Parathyroid adenoma (tissue), 2 donors: ENCODE data around the gene LAMC2.

Experiments
- H2AFZ ChIP-seq: fragments of 300-600 bp; sonication (generic); one replicate; pipeline ENCODE4 v1.7.0; 2017; ENCODE audit warnings: antibody characterized with exemption, mild to moderate bottlenecking
- H3K27ac ChIP-seq: fragments of 300-600 bp; sonication (generic); one replicate; pipeline ENCODE4 v1.7.0; 2017
- H3K27me3 ChIP-seq: fragments of 300-600 bp; sonication (generic); one replicate; pipeline ENCODE4 v1.7.0; 2017; ENCODE audit warnings: low read length; ENCODE audit not compliant: control insufficient read depth, insufficient read depth
- H3K36me3 ChIP-seq: fragments of 300-600 bp; sonication (generic); one replicate; pipeline ENCODE4 v1.7.0; 2017; ENCODE audit warnings: low read length; ENCODE audit not compliant: control insufficient read depth, insufficient read depth
- H3K4me1 ChIP-seq: fragments of 300-600 bp; sonication (generic); one replicate; pipeline ENCODE4 v1.7.0; 2017; ENCODE audit warnings: control low read depth
- H3K4me2 ChIP-seq: fragments of 300-600 bp; sonication (generic); one replicate; pipeline ENCODE4 v1.7.0; 2017; ENCODE audit warnings: low read length
- H3K4me3 ChIP-seq: fragments of 300-600 bp; sonication (generic); one replicate; pipeline ENCODE4 v1.7.0; 2017; ENCODE audit warnings: low read depth, low read length
- H3K79me2 ChIP-seq: fragments of 300-600 bp; sonication (generic); one replicate; pipeline ENCODE4 v1.7.0; 2017; ENCODE audit warnings: control low read depth
- H3K9ac ChIP-seq: fragments of 300-600 bp; sonication (generic); one replicate; pipeline ENCODE4 v1.7.0; 2017; ENCODE audit warnings: mild to moderate bottlenecking
- H3K9me3 ChIP-seq: fragments of 300-600 bp; sonication (generic); one replicate; pipeline ENCODE4 v1.7.0; 2017; ENCODE audit warnings: low read length; ENCODE audit not compliant: control insufficient read depth
- TF ChIP-seq, protein P1 (sequence below): fragments of 300-600 bp; sonication (generic); IDR thresholded peaks from one replicate; pipeline ENCODE4 v1.7.0; 2017; ENCODE audit warnings: antibody characterized with exemption, mild to moderate bottlenecking
- donor health status: primary hyperparathyroidism.

Gene LAMC2

DNA sequence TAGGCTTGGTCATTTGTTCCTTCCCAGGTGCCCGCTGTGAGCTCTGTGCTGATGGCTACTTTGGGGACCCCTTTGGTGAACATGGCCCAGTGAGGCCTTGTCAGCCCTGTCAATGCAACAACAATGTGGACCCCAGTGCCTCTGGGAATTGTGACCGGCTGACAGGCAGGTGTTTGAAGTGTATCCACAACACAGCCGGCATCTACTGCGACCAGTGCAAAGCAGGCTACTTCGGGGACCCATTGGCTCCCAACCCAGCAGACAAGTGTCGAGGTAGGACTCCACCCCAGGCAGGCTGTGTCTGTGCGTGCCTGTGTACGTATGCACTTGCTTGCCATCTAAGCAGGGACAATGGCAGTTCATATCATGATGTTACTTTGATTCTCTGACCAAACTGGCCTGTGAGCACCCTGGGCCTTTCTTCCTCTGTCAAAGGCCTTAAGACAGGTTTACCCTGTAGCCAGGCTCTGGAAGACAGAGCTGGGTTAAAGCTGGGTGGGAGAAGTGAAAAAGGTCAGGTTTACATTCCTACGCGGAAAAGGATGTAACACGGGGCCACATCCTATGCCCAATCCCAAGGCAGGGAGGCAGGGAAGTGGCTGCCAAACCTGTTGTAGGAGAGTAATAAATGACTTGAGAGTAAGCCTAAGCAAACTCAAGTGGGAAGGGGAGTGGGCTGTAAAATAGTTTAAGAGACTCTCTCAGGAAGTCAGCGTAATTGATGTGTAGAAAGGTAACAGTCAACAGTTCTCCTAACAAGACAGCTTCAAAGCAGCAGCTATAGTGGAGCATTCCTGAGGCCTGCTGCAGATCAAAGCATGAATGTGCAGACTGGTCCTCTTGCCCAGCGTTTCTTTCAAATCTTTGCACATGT is 42.5 kb downstream of the LAMC2 start:
- Histone ChIP-seq H3K4me1 (no peaks in the 10 kb centered on the region), H3K4me3 (no peak overlapping the region), H3K9ac (no peak overlapping the region), H3K27ac (no peak overlapping the region), H2AFZ (no peak overlapping the region), H3K27me3 (no peaks in the 10 kb centered on the region), H3K36me3 (no peaks in the 10 kb centered on the region), H3K4me2 (no peak overlapping the region), H3K79me2 (no peaks in the 10 kb centered on the region), H3K9me3 (no peaks in the 10 kb centered on the region)
- TF ChIP-seq, protein P1, sequence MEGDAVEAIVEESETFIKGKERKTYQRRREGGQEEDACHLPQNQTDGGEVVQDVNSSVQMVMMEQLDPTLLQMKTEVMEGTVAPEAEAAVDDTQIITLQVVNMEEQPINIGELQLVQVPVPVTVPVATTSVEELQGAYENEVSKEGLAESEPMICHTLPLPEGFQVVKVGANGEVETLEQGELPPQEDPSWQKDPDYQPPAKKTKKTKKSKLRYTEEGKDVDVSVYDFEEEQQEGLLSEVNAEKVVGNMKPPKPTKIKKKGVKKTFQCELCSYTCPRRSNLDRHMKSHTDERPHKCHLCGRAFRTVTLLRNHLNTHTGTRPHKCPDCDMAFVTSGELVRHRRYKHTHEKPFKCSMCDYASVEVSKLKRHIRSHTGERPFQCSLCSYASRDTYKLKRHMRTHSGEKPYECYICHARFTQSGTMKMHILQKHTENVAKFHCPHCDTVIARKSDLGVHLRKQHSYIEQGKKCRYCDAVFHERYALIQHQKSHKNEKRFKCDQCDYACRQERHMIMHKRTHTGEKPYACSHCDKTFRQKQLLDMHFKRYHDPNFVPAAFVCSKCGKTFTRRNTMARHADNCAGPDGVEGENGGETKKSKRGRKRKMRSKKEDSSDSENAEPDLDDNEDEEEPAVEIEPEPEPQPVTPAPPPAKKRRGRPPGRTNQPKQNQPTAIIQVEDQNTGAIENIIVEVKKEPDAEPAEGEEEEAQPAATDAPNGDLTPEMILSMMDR, result no peak

DNA sequence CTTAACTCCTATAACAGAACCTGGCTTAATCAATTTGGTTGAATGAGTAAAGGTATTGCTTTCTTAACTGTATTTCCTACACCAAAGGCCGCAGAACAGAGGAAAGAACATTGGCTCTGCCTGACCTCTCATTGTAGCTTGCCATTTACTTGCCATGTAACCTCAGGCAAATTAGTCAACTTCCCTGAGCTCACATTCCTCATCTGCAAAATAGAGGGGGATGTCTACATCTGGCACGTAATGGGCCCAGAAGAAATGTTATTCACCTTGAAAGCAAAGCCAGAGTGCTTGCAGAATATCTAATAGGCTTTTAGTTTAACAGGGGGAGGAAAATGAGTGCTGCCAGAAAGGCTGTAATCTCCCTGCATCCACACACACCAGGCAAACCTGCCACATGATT is 44.3 kb downstream of the LAMC2 start:
- no peaks in the 10 kb centered on the region for H3K9me3 ChIP-seq
- H3K9ac ChIP-seq, result no peak overlapping the region
- H3K4me1 ChIP-seq, result no peaks in the 10 kb centered on the region
- no peaks in the 10 kb centered on the region for H3K27me3 ChIP-seq
- no peak overlapping the region for H3K4me2 ChIP-seq
- H3K27ac ChIP-seq, result no peak overlapping the region
- TF ChIP-seq, protein P1, result no peak
- no peaks in the 10 kb centered on the region for H3K36me3 ChIP-seq
- H3K79me2 ChIP-seq, result no peaks in the 10 kb centered on the region
- no peak overlapping the region for H3K4me3 ChIP-seq
- no peak overlapping the region for H2AFZ ChIP-seq

- H3K4me2 ChIP-seq, result no peak overlapping the region
- H3K4me1 ChIP-seq, result no peaks in the 10 kb centered on the region
- no peaks in the 10 kb centered on the region for H3K79me2 ChIP-seq
- no peaks in the 10 kb centered on the region for H3K9me3 ChIP-seq
- H3K4me3 ChIP-seq, result no peak overlapping the region
- TF ChIP-seq, protein P1, result no peak
- H3K27me3 ChIP-seq, result no peaks in the 10 kb centered on the region
- H2AFZ ChIP-seq, result no peak overlapping the region
- no peak overlapping the region for H3K9ac ChIP-seq
- no peaks in the 10 kb centered on the region for H3K36me3 ChIP-seq
- no peak overlapping the region for H3K27ac ChIP-seq
These were observed 45.5 kb downstream of the LAMC2 start for GRCh38 chr1:183231545-183231944.

DNA sequence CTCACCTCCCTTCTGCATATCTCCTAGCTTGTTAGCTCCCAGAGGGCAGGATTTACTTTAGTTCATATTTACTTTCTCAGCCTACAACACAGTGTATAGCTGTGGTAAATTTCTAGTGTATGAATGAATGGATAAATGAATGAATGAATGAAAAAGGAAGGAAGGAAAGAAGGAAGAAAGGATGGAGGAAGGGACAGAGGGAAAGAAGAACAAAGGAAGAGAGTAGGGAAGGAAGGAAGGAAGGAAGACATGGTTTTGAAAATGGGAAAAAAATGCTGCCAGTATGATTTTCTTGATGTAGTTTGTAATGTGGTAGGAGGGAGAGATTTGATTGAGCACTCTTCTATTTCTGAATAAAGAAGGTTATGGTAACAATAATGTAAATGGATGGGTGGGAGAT is 47.0 kb downstream of the LAMC2 start:
- Histone ChIP-seq H3K36me3 (no peaks in the 10 kb centered on the region), H3K27ac (no peak overlapping the region), H3K79me2 (no peaks in the 10 kb centered on the region), H3K9ac (no peak overlapping the region), H3K27me3 (no peaks in the 10 kb centered on the region), H3K4me1 (no peaks in the 10 kb centered on the region), H3K4me3 (no peak overlapping the region), H3K9me3 (no peaks in the 10 kb centered on the region), H2AFZ (no peak overlapping the region), H3K4me2 (no peak overlapping the region)
- TF ChIP-seq, protein P1, result no peak
